Peyer's patch (tissue), 4 donors: ENCODE results near the gene LCN2. TPM values are rescaled to one million over a fixed set of nuclear protein-coding genes. Genes with fewer than 3 reads are reported as not detected.

Experiments used
- DNase-seq, 3 donors: peaks; one replicate each; pipeline ENCODE4 v3.0.0-alpha.2; 2017 to 2019
- H3K27ac ChIP-seq, 4 donors: fragments of 200-600 bp; sonication (generic); one replicate each; pipeline ENCODE4 v1.5.1; 2016 to 2019
- H3K27me3 ChIP-seq, 2 donors: fragments of 200-600 bp; sonication (generic); one replicate each; pipeline ENCODE4 v1.5.1; 2019
- H3K36me3 ChIP-seq, 3 donors: fragments of 200-600 bp; sonication (generic); one replicate each; pipeline ENCODE4 v1.5.1; 2016 to 2019
- H3K4me1 ChIP-seq, 4 donors: fragments of 200-600 bp; sonication (generic); one replicate each; pipeline ENCODE4 v1.5.1; 2016 to 2019
- H3K4me3 ChIP-seq, 4 donors: fragments of 200-600 bp; sonication (generic); 1 replicate in 3 of 4; 2 replicates in 1 of 4; pipeline ENCODE4 v1.5.1; 2016 to 2019; ENCODE audit warnings: mild to moderate bottlenecking in 1 of 4
- H3K9me3 ChIP-seq, 4 donors: fragments of 200-600 bp; sonication (generic); one replicate each; pipeline ENCODE4 v1.5.1; 2016 to 2019; ENCODE audit warnings: mild to moderate bottlenecking in 1 of 4
- CTCF ChIP-seq, 6 experiments: fragments of 450-650 bp in 4 of 6; fragments of 200-600 bp in 2 of 6; sonication (generic) in 1 of 6; IDR thresholded peaks; one replicate each; pipeline ENCODE4 v1.5.1; 2017 to 2019; ENCODE audit warnings: antibody characterized with exemption in 6 of 6, mild to moderate bottlenecking in 3 of 6, moderate library complexity in 1 of 6
- POLR2A ChIP-seq, 2 donors: fragments of 450-650 bp; IDR thresholded peaks; one replicate each; pipeline ENCODE4 v1.5.1; 2017; ENCODE audit warnings: antibody characterized with exemption in 2 of 2, mild to moderate bottlenecking in 2 of 2, moderate library complexity in 2 of 2
- total RNA-seq, 4 donors: library from RNA; depleted of rRNA; stranded (reverse); fragments of >200 nt; gene quantifications; one replicate each; pipeline ENCODE4 v1.1.0, GENCODE V29; 2016

Gene LCN2
- total RNA-seq, 4 donors from 2014 or later: 1.9 to 191 (median 37.1) TPM

- no peaks in the 10 kb centered on the region for H3K9me3 ChIP-seq
- H3K4me1 ChIP-seq: no peaks in the 10 kb centered on the region
- no peak for TF ChIP-seq POLR2A (IDR thresholded peaks at IDR 0.05)
- no peak for TF ChIP-seq CTCF (IDR thresholded peaks at IDR 0.05)
- no peak overlapping the region for H3K4me3 ChIP-seq
- peaks cover 0 to 49% (median 0%) of the 10 kb centered on the region in 3 donors for H3K36me3 ChIP-seq
- no peak overlapping the region for H3K27ac ChIP-seq
- no peaks in the 10 kb centered on the region for H3K27me3 ChIP-seq
- DNase-seq: no peak
Measured at GRCh38 chr9:128163027-128163515, 13.8 kb downstream of the LCN2 start.

- DNase-seq: no peak
- TF ChIP-seq CTCF (IDR thresholded peaks at IDR 0.05): no peak
- TF ChIP-seq POLR2A (IDR thresholded peaks at IDR 0.05): no peak
- peaks cover 0 to 56% (median 0%) of the 10 kb centered on the region in 3 donors for H3K36me3 ChIP-seq
- H3K4me3 ChIP-seq: no peak overlapping the region
- no peak overlapping the region for H3K27ac ChIP-seq
- H3K4me1 ChIP-seq: no peaks in the 10 kb centered on the region
- H3K9me3 ChIP-seq: no peaks in the 10 kb centered on the region
- no peaks in the 10 kb centered on the region for H3K27me3 ChIP-seq
Measured at GRCh38 chr9:128163523-128164306, 14.5 kb downstream of the LCN2 start.

GRCh38 chr9:128164307-128164885 lies 15.1 kb downstream of the LCN2 start:
- peaks cover 0 to 63% (median 0%) of the 10 kb centered on the region in 3 donors for H3K36me3 ChIP-seq
- no peak overlapping the region for H3K4me3 ChIP-seq
- no peak for DNase-seq
- no peaks in the 10 kb centered on the region for H3K4me1 ChIP-seq
- no peaks in the 10 kb centered on the region for H3K9me3 ChIP-seq
- H3K27ac ChIP-seq: no peak overlapping the region
- TF ChIP-seq POLR2A (IDR thresholded peaks at IDR 0.05): no peak
- H3K27me3 ChIP-seq: no peaks in the 10 kb centered on the region

GRCh38 chr9:128166169-128166568 lies 16.9 kb downstream of the LCN2 start:
- Histone ChIP-seq H3K9me3 (no peaks in the 10 kb centered on the region), H3K36me3 (peaks cover 0 to 80% (median 0%) of the 10 kb centered on the region in 3 donors), H3K27ac (no peak overlapping the region), H3K4me1 (no peaks in the 10 kb centered on the region), H3K27me3 (no peaks in the 10 kb centered on the region), H3K4me3 (no peak overlapping the region)
- TF ChIP-seq POLR2A (IDR thresholded peaks at IDR 0.05) (no peak), CTCF (IDR thresholded peaks at IDR 0.05) (no peak)
- no peak for DNase-seq

- H3K9me3 ChIP-seq: no peaks in the 10 kb centered on the region
- TF ChIP-seq CTCF (IDR thresholded peaks at IDR 0.05) (no peak), POLR2A (IDR thresholded peaks at IDR 0.05) (no peak)
- H3K27ac ChIP-seq: no peak overlapping the region
- no peaks in the 10 kb centered on the region for H3K27me3 ChIP-seq
- no peak overlapping the region for H3K4me3 ChIP-seq
- no peaks in the 10 kb centered on the region for H3K4me1 ChIP-seq
- no peak for DNase-seq
- peaks cover 0 to 81% (median 0%) of the 10 kb centered on the region in 3 donors for H3K36me3 ChIP-seq
Measured at GRCh38 chr9:128167209-128167608, 18.0 kb downstream of the LCN2 start.

GRCh38 chr9:128168731-128169308 lies 19.6 kb downstream of the LCN2 start:
- Histone ChIP-seq H3K27ac (no peak overlapping the region), H3K4me3 (no peak overlapping the region), H3K27me3 (no peaks in the 10 kb centered on the region), H3K36me3 (peaks cover 0 to 76% (median 0%) of the 10 kb centered on the region in 3 donors), H3K4me1 (no peaks in the 10 kb centered on the region), H3K9me3 (no peaks in the 10 kb centered on the region)
- TF ChIP-seq POLR2A (IDR thresholded peaks at IDR 0.05) (no peak), CTCF (IDR thresholded peaks at IDR 0.05) (no peak)
- DNase-seq: no peak
